Measurements from ENCODE around the gene ZNF750.

Gene ZNF750

DNA sequence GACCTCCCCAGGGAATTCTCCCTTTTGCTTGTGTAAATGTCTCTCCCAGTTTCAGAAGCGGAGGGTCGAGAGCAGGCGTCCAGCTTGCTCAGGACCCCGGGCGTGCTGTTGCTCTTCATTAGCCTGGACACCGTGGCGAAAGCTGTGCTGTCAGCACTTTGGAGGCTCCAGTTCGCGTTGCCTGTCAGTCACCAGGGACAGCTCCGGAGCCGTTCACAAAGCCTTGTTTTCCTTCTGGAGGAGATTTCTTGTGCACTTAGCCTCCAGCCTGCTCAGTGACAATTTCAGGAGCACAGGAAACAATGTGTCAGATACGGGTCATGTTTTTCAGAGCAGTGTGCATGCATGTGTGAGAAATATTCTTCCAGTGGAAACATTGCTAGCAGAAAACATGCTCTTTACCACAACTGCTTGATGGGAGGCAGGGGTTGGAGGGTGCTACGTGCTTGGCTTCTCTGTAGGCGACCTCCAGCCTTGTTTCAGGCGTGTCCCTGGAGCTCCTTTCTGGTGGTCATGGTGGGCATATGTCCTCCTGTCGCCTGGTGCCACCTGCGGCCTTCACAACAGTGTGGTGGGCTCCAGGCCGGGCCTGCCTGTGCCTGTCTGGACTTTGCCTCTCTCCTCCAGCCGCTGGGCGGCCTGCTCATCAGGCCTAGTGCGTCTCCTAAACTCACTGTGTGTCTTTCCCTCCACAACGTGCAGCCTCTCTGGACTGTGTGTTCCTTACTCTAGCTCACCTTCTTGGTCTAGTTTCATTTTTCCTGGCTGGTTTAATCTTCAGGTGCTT is 29.0 kb downstream of the ZNF750 start:
- no peak for DNase-seq

DNA sequence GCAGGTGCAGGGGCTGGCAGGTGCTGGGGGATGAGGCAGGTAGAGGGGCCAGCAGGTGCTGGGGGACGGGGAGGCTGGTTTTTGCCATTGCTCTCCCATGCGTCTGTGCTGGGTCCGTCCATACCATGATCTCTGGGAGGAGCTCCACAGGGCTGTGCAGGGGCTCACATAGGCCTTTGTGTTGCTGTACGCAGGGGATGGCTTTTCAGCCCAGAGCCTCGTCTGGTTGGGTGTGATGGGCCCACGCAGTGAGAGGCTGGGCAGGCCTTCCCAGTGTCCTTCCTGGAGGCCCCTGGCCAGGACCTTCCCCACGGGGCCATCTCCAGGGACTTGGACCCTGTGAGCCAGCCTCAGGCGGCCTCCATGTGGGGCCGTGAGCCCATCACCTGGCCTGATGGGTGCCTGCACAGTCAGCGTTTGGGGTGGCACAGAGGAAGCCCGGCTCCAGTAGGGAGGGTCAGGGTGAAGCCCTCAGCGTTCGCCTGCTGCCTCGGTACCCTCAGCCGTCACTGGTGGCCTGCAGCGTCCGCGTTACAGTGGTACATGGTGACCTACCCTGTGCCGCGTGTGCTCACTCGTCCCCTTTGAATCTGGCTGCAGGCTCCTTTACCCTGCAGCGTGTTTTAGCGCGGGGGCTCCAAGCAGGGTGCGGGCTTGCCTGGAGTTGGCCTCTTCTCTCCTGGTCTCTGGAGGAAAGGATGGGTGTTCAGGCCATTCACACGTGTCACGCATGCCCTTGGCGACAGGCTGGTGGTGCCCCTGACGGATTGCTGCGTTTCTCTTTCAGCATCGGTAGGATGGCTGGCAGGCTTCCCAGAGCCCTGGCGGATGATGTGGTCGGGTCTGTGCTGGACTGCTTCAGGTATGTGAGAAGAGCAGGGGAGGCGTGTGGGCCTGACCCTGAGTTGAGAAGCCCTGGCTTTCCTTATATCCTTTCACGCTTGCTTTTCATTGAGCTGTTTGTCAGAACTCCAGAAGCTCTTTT is 30.6 kb downstream of the ZNF750 start:
- DNase-seq, result no peak

DNA sequence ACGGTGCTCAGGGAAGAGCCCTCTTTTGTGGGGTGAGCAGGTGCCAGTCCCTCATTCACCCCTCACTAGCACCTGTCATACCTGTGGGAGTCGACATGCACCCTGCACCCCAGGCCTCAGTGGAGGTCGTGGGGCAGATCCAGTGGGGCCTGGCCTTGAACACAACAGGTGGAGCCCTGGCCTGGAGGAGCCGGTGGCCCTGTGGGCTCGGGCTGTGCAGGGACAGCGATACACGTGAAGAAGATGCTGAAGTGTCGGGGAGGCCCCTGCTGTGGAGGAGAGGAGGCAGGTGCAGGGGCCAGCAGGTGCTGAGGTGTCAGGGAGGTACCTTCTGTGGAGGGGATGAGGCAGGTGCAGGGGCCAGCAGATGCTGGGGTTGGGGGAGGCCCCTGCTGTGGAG is 31.8 kb downstream of the ZNF750 start:
- DNase-seq, result no peak

DNA sequence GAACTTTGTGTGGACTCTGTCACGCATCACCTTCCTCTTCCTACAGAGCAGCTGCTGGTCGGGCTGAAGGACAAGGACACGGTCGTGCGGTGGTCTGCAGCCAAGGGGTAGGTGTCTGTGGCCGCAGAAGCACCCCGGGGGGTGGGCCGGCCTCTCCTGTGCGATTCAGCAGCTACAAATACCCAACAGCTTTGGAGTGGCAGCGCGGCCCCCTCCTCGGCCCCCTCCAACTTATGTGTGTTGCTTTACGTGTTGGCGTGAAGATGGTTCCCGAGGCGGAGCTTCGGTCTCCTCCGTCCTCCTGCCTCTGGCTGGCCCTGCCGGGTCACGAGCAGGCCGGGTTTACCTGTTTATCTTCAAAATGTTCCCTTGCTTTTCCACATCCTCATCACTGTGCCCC is 32.3 kb downstream of the ZNF750 start:
- no peak for DNase-seq

- no peak for DNase-seq
These were observed 32.7 kb downstream of the ZNF750 start for GRCh38 chr17:82807101-82807500.

DNA sequence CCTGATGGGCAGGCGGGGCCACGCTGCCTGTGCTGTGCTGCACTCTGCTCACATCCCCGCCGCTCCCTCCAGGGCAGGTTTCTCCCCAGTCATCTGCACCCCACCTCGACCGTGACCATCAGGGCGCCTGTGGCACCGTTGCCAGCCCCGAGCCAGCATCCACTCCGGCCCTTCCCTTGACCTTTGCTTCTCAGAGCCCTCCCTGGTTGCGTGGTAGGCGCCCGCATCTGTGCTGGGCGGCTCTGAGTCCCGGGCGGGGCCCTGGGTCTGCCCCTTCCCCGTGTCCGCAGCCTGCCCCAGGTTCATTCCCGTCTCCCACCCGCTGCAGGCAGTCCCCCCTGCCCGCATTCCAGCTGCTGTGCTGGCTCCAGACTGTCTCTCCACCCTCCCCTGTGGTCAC is 33.2 kb downstream of the ZNF750 start:
- DNase-seq, result no peak

GRCh38 chr17:82805823-82806222 is 34.0 kb downstream of the ZNF750 start:
- no peak for DNase-seq

DNA sequence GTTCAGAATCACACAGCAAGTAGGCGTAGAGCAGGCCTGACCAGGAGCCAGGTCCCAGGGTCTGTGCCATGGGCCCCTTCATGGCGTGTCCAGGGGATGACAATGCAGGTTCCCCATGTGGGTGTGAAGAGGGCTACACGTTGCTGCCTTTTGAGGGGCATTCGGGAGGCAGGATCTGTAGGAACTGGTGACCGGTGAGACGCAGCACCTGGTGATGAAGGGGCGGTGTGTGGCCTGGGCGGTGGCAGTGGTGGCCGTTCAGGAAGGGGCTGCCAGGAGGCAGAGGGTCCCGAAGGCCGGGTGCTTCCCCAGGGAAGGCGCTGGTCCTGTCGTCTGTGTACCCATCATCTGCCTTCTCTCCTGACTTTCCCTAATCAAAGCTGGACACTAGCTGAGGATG is 34.6 kb downstream of the ZNF750 start:
- DNase-seq, result no peak

DNA sequence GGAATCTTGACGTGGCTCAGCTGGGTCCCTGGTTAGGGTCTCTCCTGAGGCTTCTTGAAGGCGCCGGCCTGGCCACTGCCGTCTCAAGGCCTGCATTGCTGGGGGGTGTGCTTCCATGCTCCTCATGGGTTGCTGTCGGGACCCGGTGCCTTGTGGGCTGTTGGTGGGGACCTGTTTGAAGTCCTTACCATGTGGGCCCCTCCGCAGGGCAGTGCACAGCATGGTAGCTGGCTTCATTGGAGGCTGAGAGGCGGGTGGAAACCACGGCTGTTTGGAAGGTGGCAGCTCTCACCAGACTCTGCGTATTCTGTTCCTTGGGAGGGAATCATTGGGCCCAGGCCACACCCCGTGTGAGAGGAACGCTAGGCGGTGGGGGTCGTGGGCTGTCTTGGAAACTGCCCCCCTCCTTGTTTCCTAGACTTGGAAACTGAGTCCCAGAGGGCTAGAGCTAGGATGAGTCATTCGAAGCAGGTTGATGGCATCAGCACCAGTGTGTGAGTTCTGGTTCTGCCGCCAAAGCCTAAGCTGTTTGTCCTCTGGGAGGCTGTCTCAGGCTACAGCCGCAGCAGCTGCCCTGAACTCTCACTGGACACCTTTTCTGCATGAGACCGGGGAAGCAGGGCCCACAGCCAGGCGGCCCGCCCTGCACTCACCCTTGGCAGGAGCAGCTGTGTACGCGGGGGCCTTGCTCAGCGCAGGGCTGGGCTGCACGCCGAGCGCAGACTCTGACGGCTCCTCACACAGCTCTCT is 35.2 kb downstream of the ZNF750 start:
- no peak for DNase-seq

GRCh38 chr17:82803606-82804005 is 36.2 kb downstream of the ZNF750 start:
- DNase-seq, result no peak

GRCh38 chr17:82803185-82803584 is 36.6 kb downstream of the ZNF750 start:
- no peak for DNase-seq

DNA sequence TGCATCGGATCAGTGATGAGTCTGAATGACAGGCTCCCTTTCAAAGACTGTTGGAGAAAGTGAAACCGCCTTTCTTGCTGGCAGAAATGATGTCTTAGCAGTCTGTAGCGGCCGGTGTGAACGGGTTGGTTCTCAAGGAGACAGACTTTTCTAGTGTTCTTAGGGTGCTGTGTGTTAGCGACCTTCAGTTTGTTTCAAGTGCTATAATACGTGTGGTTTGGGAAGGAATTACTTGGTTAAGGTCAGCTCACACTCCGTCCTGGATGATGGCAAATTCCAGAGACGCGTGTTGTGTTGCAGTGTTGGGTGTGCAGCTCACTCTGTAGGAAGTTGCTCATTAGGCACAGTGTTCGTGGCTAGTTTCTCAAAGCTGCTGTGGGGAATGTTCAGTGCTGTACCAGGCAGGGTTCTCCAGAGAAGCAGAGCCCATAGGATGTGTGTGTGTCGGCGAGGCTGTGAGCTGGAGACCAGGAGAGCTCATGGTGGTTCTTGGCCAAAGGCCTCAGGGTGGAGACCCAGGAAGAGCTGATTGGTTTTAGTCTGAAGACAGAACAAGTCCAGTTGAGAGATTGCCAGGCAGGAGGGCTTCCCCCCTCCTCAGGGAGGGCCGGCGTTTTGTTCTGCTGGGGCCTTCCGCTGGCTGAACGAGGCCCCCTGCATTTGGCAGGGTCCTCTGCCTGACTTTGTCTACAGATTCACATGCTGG is 37.6 kb downstream of the ZNF750 start:
- no peak for DNase-seq

DNA sequence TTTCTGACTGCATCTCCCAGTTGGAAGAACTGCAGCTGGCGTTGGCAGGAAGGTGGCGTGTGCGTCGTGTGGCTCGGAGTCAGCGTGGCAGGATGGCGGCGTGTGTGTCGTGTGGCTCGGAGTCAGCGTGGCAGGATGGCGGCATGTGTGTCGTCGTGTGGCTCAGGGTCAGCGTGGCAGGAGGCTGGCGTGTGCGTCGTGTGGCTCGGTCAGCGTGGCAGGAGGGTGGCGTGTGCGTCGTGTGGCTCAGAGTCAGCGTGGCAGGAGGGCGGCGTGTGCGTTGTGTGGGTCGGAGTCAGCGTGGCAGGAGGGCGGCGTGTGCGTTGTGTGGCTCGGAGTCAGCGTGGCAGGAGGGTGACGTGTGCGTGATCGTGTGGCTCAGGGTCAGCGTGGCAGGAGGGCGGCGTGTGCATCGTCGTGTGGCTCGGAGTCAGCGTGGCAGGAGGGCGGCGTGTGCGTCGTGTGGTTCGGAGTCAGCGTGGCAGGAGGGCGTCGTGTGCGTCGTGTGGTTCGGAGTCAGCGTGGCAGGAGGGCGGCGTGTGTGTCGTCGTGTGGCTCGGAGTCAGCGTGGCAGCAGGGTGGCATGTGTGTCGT is 38.3 kb downstream of the ZNF750 start:
- DNase-seq, result no peak

- no peak for DNase-seq
These were observed 38.9 kb downstream of the ZNF750 start for GRCh38 chr17:82800885-82801284.

- DNase-seq, result no peak
These were observed 40.2 kb downstream of the ZNF750 start for GRCh38 chr17:82799591-82799990.

DNA sequence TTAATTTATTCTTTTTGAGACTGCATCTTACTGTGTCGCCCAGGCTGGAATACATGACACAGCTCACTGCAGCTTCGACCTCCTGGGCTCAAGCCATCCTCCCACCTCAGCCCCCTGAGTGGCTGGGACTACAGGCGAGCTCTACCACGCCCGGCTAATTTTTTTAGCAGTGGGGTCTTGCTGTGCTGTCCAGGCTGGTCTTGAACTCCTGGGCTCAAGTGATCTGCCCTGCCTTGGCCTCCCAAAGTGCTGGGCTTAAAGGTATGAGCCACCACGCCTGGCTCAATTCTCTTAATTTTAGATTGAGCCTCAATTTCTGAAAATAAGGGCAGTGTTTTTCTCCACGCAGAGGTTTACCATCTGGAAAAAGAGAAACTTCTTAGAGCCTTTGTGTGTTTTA is 41.1 kb downstream of the ZNF750 start:
- no peak for DNase-seq

DNA sequence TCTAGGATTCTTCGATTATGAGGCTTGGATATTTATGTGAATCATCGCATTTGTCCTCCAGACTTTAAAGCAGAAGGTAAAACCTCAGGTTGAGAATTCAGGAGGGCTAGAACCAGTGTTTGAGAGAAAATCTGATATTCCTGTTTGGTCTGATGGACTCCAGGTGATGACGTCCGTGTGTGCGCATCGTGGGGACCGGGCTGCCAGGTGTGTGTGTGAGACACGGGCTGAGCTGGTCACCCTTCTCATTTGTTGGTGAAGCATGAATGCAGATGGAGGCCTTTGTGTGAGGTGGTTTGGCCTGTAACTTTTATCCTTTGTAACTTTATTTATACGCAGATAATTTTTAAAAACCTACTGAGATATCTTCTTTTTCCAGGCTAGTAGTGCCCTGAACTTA is 42.8 kb downstream of the ZNF750 start:
- DNase-seq, result no peak

DNA sequence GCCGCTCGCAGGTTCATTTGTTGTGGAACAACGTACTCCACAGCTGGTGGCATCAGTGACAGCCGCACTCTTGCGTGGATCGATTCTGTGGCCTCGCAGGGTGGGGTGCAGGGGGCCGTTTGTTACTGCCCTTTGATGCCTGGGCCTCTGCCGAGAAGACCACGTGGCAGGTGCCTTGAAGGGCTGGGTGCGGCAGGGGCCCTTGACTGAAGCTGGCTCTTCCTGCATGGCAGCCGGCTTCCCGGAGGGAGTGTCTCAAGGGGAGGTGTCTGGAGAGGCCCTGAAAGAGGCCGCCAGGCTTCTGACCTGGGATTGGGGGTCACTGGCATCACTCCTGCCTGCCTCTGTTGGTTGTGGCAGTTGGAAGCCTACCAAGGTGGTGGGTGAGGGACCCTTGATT is 44.2 kb downstream of the ZNF750 start:
- no peak for DNase-seq

DNA sequence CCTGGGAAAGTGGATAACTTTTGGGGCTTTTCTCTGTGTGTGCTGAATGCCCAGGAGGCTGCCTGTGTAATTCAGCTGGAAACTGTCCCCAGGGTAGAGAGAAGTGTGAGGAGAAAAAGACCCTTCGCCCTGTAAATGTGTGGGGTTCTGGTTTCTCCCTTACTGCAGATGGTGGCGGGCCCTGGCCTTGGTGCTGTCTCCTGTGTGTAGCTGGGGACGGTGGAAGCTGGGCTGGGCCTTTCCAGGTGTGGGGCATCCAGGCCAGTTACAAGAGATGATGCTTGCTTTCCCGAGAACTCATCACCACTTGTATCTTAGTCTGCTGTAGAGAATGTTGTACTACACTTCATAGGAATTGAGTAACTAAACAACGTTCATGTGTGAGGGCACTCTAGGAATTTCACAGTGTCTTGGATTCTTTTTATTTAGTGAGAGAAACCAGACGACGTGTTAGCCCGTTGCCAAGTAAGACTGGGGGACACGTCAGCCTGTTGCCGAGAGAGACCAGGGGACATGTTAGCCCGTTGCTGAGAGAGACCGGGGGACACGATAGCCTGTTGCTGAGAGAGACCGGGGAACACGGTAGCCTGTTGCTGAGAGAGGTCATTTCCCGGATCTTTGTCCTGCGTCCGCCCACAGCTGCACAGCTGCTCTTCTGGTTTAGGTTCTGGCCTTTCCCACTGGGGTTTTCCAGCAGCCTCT is 44.9 kb downstream of the ZNF750 start:
- DNase-seq, result no peak

GRCh38 chr17:82793974-82794630 is 45.7 kb downstream of the ZNF750 start:
- no peak for DNase-seq

- no peak for DNase-seq
These were observed 48.3 kb downstream of the ZNF750 start for GRCh38 chr17:82791532-82791931.

Data from T-helper 9 cell (primary cell).